ENCODE data around the gene RPF1.
"Not testable (repeated sequence)": the region's sequence is repeated elsewhere in the genome, so short reads cannot be mapped to it uniquely, and the experiment has no call there.

Gene RPF1

DNA sequence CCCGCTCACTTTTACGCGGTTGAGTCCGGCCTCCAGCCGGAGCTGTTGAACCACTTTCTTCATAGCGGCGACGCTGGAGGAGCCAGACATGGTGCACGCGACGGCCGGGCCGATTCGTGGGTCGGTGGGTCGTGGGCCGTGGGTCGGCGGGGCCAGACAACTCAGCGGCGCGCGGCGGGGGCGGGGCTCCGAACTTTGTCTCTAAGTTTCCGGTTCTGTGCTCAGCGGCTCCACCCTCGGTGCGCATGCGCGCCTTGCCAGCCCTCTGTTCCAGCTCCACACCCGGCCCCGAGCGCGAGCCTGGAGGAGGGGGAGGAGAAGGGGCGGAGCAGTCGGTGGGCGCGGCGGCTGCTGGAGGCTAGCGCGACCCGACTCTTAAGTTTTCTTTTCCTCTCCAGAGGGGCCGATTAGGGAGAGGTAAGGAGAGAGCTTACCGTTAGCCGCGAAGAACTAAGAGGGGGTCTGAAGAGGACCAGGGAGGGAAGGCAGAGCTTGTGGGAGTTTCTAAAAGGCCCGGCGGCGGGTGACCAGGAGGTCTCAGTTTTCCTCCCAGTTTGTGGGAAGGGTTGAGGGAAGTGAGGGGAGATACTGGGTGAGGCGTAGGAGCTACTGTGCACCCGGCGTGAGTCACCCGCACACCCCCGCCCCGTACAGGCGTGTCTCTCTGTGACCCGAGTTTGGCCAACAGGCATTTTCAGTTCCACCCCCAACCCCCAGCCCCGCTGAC is 27.1 kb downstream of the RPF1 start, which contains the start of the genes GNG5 and SPATA1:
Gene GNG5 (minus strand): TSS at position 580 of the 727 bp plus-strand sequence. CDS start 490 bp downstream, at position 90.
Gene SPATA1 (plus strand): TSS at position 385 of the 727 bp plus-strand sequence. CDS start 9,974 bp downstream, outside the sequence.
- Mint-ChIP-seq H3K27ac (peak within 1 kb of the TSS; percentile 98), H3K27me3 (no peaks in the 10 kb centered on the region), H3K4me1 (peaks cover 48% of the 10 kb centered on the region), H3K36me3 (ENCODE audit: low read depth) (peaks cover 17% of the 10 kb centered on the region), H3K9me3 (no peaks in the 10 kb centered on the region), H3K4me3 (peak within 1 kb of the TSS; percentile 97)
- ATAC-seq (peak; percentile 82), DNase-seq (peak; percentile 99)

DNA sequence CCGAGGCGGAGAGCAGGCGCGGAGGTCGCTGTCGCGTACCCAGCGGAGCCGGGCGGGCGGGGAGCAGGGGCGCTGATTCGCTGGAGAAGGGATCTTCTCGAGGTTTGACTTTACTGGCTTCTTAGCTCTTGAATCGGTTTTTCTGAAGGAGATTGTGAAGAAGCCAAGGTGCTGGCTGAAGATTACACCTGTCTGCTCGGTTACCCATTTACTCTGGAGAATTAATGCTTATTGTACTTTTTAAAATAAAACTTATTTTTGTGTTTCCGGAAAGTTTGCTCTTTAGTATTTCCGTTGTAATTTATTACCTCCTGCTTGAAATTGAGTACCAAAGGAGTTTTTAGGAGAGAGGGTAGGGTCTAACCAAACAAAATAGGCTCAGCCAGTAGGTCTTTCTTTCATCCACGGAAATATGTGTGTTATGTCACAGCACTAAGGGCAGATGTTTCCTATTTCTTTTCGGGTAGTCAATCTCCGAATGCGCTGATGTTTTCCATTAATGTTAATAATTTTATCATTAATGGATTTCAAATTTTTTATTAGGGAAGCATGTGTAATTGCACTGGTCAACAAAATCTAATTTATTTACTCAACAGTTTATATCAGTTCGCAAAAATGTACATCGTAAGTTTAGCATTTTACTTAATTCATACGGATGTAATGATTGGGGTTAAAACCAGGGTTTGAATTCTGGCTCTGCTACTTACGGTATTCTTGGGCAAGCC is 27.8 kb downstream of the RPF1 start:
- peak overlapping the region; percentile 97 for H3K4me3 Mint-ChIP-seq
- ATAC-seq: no peak
- H3K9me3 Mint-ChIP-seq: no peaks in the 10 kb centered on the region
- H3K36me3 Mint-ChIP-seq (ENCODE audit: low read depth): peaks cover 10% of the 10 kb centered on the region
- no peak for DNase-seq
- H3K27me3 Mint-ChIP-seq: no peaks in the 10 kb centered on the region
- peak overlapping the region; percentile 98 for H3K27ac Mint-ChIP-seq
- H3K4me1 Mint-ChIP-seq: peaks cover 41% of the 10 kb centered on the region

DNA sequence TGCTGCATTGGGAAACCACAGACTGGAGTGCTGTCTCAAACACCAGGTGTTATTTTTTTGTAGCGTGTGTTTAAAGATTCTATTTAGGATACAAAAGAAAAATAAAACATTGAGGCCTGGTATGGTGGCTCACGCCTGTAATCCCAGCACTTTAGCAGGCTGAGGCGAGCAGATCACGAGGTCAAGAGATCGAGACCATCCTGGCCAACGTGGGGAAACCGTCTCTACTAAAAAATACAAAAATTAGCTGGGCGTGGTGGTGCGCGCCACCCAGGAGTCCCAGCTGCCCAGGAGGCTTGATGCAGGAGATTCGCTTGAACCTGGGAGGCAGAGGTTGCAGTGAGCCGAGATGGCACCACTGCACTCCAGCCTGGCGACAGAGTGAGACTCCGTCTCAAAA is 28.8 kb downstream of the RPF1 start:
- not testable (repeated sequence) for DNase-seq, ATAC-seq, H3K27me3 Mint-ChIP-seq, H3K27ac Mint-ChIP-seq, H3K9me3 Mint-ChIP-seq
- peaks cover 34% of the 10 kb centered on the region for H3K4me1 Mint-ChIP-seq
- H3K4me3 Mint-ChIP-seq: peak overlapping the region; percentile 24
- H3K36me3 Mint-ChIP-seq (ENCODE audit: low read depth): peaks cover 10% of the 10 kb centered on the region

DNA sequence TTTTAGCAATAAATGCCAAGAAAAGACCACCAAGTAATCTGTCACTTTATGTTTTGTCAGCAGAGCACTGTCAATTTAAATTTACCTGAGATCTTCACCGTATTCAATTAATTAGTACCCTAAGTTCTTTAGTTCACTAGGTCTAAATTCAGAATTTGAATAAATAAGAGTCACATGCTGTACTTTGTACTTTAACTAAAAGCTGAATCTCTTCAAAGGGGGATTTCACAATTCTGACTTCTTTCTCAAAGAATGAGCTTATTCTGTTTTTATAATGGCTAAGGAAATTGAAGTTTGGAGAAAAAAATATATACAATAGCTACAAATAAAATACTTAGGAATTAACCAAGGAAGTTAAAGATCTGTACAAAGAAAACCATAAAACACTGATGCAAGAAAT is 29.4 kb downstream of the RPF1 start:
- H3K27ac Mint-ChIP-seq: no peak overlapping the region
- no peaks in the 10 kb centered on the region for H3K27me3 Mint-ChIP-seq
- no peak for DNase-seq
- no peak for ATAC-seq
- H3K9me3 Mint-ChIP-seq: no peaks in the 10 kb centered on the region
- H3K36me3 Mint-ChIP-seq (ENCODE audit: low read depth): peaks cover 10% of the 10 kb centered on the region
- H3K4me1 Mint-ChIP-seq: peaks cover 28% of the 10 kb centered on the region
- no peak overlapping the region for H3K4me3 Mint-ChIP-seq

GRCh38 chr1:84509029-84509428 is 30.0 kb downstream of the RPF1 start:
- Mint-ChIP-seq H3K27me3 (no peaks in the 10 kb centered on the region), H3K27ac (no peak overlapping the region), H3K9me3 (no peaks in the 10 kb centered on the region), H3K36me3 (ENCODE audit: low read depth) (peaks cover 9% of the 10 kb centered on the region), H3K4me1 (peaks cover 22% of the 10 kb centered on the region), H3K4me3 (no peak overlapping the region)
- DNase-seq (no peak), ATAC-seq (no peak)

- no peaks in the 10 kb centered on the region for H3K9me3 Mint-ChIP-seq
- H3K27ac Mint-ChIP-seq: no peak overlapping the region
- H3K4me1 Mint-ChIP-seq: peaks cover 12% of the 10 kb centered on the region
- no peaks in the 10 kb centered on the region for H3K27me3 Mint-ChIP-seq
- DNase-seq (no peak), ATAC-seq (no peak)
- no peak overlapping the region for H3K4me3 Mint-ChIP-seq
- H3K36me3 Mint-ChIP-seq (ENCODE audit: low read depth): peaks cover 4% of the 10 kb centered on the region
Measured at GRCh38 chr1:84510165-84510564, 31.1 kb downstream of the RPF1 start.

DNA sequence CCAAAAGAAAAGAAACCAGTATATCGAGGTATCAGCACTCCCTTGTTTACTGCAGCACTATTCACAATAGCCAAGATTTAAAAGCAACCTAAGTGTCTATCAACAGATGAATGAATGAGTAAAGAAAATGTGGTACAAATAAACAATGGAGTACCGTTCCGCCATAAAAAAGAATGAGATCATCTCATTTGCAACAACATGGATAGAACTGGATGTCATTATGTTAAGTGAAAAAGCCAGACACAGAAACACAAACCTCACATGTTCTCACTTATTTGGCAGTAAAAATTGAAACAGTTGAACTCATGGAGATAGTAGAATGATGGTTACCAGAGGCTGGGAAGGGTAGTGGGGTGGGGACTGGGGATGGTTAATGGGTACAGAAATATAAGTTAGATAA is 31.6 kb downstream of the RPF1 start:
- no peak overlapping the region for H3K27ac Mint-ChIP-seq
- H3K4me1 Mint-ChIP-seq: peaks cover 8% of the 10 kb centered on the region
- ATAC-seq: no peak
- no peaks in the 10 kb centered on the region for H3K9me3 Mint-ChIP-seq
- H3K36me3 Mint-ChIP-seq (ENCODE audit: low read depth): no peaks in the 10 kb centered on the region
- no peak overlapping the region for H3K4me3 Mint-ChIP-seq
- no peak for DNase-seq
- no peaks in the 10 kb centered on the region for H3K27me3 Mint-ChIP-seq

GRCh38 chr1:84524590-84524989 is 45.5 kb downstream of the RPF1 start:
- no peaks in the 10 kb centered on the region for H3K27me3 Mint-ChIP-seq
- H3K4me3 Mint-ChIP-seq: no peak overlapping the region
- DNase-seq: no peak
- ATAC-seq: no peak
- peaks cover 4% of the 10 kb centered on the region for H3K36me3 Mint-ChIP-seq (ENCODE audit: low read depth)
- no peak overlapping the region for H3K27ac Mint-ChIP-seq
- H3K9me3 Mint-ChIP-seq: no peaks in the 10 kb centered on the region
- H3K4me1 Mint-ChIP-seq: no peaks in the 10 kb centered on the region

- no peaks in the 10 kb centered on the region for H3K4me1 Mint-ChIP-seq
- no peaks in the 10 kb centered on the region for H3K27me3 Mint-ChIP-seq
- peaks cover 4% of the 10 kb centered on the region for H3K36me3 Mint-ChIP-seq (ENCODE audit: low read depth)
- DNase-seq (no peak), ATAC-seq (no peak)
- H3K27ac Mint-ChIP-seq: no peak overlapping the region
- H3K4me3 Mint-ChIP-seq: no peak overlapping the region
- no peaks in the 10 kb centered on the region for H3K9me3 Mint-ChIP-seq
Measured at GRCh38 chr1:84525779-84526178, 46.7 kb downstream of the RPF1 start.

- peaks cover 4% of the 10 kb centered on the region for H3K36me3 Mint-ChIP-seq (ENCODE audit: low read depth)
- no peaks in the 10 kb centered on the region for H3K27me3 Mint-ChIP-seq
- H3K4me1 Mint-ChIP-seq: peaks cover 16% of the 10 kb centered on the region
- H3K4me3 Mint-ChIP-seq: no peak overlapping the region
- H3K27ac Mint-ChIP-seq: no peak overlapping the region
- ATAC-seq (no peak), DNase-seq (no peak)
- H3K9me3 Mint-ChIP-seq: no peaks in the 10 kb centered on the region
Measured at GRCh38 chr1:84538599-84538998, 59.5 kb downstream of the RPF1 start.

DNA sequence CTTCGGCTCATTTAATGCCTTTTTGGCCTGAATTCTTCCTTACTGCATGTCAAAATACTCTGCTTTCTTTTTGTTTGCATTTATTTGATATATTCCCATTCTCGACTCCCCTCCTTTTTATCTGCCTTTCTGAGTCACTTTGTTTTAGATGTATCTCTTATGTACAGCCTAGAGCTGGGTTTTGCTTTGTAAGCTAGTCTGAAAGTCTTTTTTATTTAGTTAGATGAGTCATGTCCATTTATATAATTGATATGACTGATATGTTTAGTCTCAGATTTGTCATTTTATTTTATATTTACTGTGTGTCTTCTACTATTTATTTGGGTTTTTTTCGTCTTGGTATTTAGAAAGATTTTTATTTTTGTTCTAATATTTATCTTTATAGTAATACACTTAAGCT is 60.9 kb downstream of the RPF1 start:
- DNase-seq (no peak), ATAC-seq (peak; percentile 40)
- Mint-ChIP-seq H3K4me1 (peaks cover 16% of the 10 kb centered on the region), H3K27ac (no peak overlapping the region), H3K4me3 (no peak overlapping the region), H3K36me3 (ENCODE audit: low read depth) (peaks cover 6% of the 10 kb centered on the region), H3K27me3 (no peaks in the 10 kb centered on the region), H3K9me3 (no peaks in the 10 kb centered on the region)

DNA sequence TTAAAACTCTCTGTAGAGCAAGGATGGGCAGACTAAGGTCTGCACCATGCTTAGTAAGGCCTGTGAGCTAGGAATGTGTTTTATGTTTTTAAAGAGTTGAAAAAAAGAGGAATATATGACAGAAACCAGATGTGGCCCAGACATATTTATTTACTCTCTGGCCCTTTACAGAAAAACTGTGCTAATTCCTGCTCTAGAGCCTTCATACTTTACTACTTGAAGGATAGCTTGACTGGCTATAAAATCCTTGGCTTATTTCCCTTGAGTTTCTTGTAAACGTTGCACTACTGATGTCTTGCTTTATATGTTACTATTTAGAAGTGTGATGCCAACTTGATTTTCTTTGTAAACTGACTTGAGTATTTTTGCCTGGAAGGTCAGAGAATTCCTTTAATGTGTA is 61.7 kb downstream of the RPF1 start:
- DNase-seq (no peak), ATAC-seq (no peak)
- peaks cover 16% of the 10 kb centered on the region for H3K4me1 Mint-ChIP-seq
- no peaks in the 10 kb centered on the region for H3K27me3 Mint-ChIP-seq
- H3K4me3 Mint-ChIP-seq: no peak overlapping the region
- H3K27ac Mint-ChIP-seq: no peak overlapping the region
- H3K36me3 Mint-ChIP-seq (ENCODE audit: low read depth): peaks cover 6% of the 10 kb centered on the region
- H3K9me3 Mint-ChIP-seq: no peaks in the 10 kb centered on the region

DNA sequence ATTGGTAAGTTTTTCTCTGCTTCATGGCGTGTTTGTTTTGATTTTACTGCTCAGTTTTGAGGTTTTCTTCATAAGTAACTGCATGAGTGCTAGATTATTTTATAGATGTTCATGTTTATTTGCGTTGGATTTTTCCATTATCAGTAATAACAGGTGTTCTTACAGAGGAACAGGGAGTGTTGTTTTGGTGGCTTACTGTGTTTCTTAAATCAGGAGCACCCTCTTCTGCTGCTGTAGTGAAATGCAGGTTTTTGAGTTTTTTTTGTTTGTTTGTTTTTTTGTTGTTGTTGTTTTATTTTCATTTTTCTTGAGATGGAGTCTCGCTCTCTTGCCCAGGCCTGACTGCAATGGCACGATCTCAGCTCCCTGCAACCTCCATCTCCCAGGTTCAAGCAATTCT is 62.6 kb downstream of the RPF1 start:
- Mint-ChIP-seq H3K4me1 (peaks cover 16% of the 10 kb centered on the region), H3K4me3 (no peak overlapping the region), H3K27ac (no peak overlapping the region), H3K9me3 (no peaks in the 10 kb centered on the region), H3K36me3 (ENCODE audit: low read depth) (peaks cover 6% of the 10 kb centered on the region), H3K27me3 (no peaks in the 10 kb centered on the region)
- DNase-seq: no peak
- ATAC-seq: no peak

Measured in activated naive CD8-positive, alpha-beta T cell treated with anti-CD3 and anti-CD28 coated beads, Interleukin-2, amount 50 U/mL, for 24 hours (primary cell).